Activated T-cell treated with anti-CD3 and anti-CD28 coated beads, Interleukin-2, amount 50 U/mL, for 1 hour (primary cell): ENCODE results near the gene GLP1R.
"Not testable (repeated sequence)": the region's sequence is repeated elsewhere in the genome, so short reads cannot be mapped to it uniquely, and the experiment has no call there.

Experiments used
- DNase-seq: peaks from one replicate; pipeline ENCODE4 v3.0.0-alpha.2; 2020

GLP1R gene

GRCh38 chr6:39088331-39088730 is 39.8 kb downstream of the GLP1R start:
- no peak for DNase-seq

DNA sequence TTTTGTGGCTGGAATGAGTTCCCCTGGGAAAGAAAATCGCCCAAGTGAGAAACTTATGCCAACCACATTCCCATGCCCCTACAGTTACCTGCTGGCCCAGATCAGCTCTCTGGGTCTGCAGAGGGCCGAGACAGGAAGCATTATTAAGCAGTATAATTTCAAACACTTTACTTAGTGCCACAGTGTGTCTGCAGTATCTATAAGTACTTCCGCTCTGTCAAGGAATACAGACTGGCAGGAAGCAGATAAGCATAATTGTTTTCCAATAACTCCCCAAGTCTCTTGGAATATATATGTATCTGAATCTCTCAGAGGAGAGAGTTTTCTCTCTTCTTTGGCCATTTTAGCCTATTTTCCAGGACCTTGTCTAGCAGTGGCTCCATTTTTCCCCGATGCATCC is 41.5 kb downstream of the GLP1R start:
- DNase-seq = no peak

GRCh38 chr6:39091220-39091619 is 42.6 kb downstream of the GLP1R start:
- no peak for DNase-seq

- no peak for DNase-seq
Observed at GRCh38 chr6:39092124-39092523, 43.5 kb downstream of the GLP1R start.

GRCh38 chr6:39093149-39093708 is 44.6 kb downstream of the GLP1R start:
- DNase-seq = no peak

GRCh38 chr6:39095578-39095977 is 47.0 kb downstream of the GLP1R start:
- DNase-seq = no peak

- no peak for DNase-seq
Observed at GRCh38 chr6:39100358-39100757, 51.8 kb downstream of the GLP1R start.

DNA sequence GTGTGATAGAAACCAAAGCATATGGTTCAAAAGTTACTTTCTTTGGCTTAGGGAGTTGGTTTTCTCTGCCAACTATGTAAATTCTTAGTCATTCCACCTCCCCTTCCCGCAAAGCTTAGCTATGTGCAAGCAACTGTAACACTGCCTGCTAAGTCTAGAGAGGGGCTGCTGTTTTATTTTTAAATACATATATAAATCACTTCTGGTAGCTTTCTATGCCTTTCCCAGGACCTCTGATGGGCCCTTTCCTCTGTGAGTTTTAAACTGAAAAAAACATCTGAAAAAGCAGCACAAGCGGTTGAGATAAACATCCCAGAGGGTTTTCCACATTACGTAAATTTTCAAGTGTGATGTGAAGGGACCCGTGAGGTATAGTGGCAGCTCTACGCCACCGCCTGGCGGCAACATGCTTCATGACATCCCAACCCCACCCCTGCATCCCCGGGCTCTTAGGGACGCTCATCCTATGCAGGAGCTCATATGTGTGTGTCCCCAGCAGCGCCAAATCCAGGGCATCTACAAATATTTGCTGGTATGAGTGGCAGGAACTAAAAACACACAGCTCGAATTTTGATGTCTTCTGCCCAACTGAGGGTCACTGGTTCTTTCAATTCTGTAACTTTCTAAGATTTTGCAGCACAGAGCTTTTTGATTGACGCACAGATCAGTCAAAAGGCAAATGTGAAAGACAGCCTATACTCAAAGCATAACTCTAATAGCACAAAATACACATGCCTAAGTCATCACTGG is 53.7 kb downstream of the GLP1R start:
- DNase-seq = no peak

DNA sequence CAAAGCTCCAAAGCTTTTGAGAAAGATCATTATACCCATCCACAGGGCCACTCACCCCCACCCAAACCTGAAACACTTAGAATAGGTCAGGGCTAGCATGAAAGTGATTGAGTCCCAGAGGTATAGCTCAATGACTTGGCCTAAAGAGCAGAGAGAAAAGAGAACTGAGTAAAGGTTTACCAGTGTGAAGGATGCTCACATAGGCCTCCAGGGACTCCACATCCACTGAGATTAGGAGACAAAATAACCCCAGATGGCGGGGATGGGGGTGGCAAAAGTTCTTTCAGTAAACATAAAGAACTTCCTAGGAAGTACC is 54.2 kb downstream of the GLP1R start:
- no peak for DNase-seq

- DNase-seq = no peak
Observed at GRCh38 chr6:39104528-39104927, 55.9 kb downstream of the GLP1R start.

- DNase-seq = no peak
Observed at GRCh38 chr6:39107034-39107433, 58.5 kb downstream of the GLP1R start.

DNA sequence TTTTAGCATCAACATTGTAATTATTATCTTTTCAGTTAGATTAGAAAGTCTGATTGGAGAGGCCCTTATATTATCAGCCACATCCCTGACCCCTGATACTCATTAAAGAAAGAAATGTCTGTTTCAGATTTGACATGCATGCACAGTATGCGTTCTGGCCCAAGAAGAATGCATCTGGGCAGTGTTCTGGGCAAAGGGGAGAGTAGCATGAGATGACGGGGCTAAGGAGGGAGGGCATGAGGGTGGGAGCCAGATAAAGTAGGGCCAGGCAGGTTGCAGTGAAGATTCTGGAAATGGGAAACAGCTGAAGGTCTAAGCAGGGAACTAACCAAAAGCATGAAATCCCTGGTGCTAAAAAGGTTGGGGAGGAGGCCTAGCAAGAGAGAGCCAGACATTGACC is 59.1 kb downstream of the GLP1R start:
- no peak for DNase-seq

DNA sequence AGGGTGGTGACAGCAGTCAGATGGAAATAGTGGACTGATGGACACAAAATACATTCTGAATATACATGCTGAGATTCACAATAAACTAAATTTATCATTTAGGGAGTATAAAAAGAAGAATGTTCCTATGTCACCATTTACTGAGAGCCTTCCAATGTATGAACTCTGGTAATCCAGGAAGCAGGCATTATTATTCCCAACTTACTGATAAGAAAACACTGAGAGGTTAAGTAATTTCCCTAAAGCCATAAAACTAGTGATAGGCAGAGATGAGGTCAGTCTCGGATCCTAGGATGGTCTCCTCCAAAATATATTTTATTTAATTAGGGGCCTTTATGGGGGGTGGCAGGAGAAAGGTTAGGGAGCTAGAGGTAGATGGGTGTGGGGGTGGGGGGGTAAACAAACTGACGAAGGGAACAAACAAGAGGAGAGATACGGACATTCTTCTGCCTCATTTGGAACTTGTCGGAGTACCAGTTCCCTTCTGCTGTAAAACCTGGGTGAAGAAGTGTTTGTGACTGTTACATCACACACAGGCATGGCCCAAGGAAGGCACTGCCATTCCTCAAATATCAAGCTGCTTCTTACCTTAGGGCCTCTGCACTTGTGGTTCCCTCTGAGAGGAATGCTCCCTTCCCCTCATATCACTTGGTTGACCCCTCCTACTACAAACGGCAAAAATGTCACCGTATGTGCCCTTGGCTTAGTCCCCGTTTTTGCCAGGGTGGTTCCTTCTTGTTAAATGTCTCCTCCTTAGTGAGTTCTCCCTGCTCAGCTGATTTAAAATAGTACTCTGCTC is 59.7 kb downstream of the GLP1R start:
- DNase-seq = no peak

GRCh38 chr6:39111280-39111679 is 62.7 kb downstream of the GLP1R start:
- no peak for DNase-seq

- DNase-seq = no peak
Observed at GRCh38 chr6:39113788-39114187, 65.2 kb downstream of the GLP1R start.

DNA sequence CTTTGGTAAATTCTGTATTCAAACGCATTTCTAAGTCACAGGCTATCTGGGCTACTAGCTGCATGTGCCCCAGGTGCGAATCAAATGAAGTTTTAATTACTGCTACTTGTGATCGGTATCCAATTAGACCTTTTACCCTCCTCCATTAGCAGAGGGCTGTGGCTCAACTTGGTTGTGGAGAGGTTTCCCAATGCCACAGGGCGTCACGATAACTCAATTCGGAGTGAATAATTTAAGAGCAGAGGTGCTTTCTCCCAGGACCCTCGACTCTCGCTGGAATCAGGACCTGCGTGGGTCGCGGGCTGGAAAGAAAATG is 65.8 kb downstream of the GLP1R start:
- DNase-seq = no peak

- peak; percentile 90 for DNase-seq
Observed at GRCh38 chr6:39114704-39115599, 66.4 kb downstream of the GLP1R start, which contains the start of gene SAYSD1. SAYSD1 (minus strand) TSS chr6:39115186; CDS start chr6:39115089, 97 bp downstream.

DNA sequence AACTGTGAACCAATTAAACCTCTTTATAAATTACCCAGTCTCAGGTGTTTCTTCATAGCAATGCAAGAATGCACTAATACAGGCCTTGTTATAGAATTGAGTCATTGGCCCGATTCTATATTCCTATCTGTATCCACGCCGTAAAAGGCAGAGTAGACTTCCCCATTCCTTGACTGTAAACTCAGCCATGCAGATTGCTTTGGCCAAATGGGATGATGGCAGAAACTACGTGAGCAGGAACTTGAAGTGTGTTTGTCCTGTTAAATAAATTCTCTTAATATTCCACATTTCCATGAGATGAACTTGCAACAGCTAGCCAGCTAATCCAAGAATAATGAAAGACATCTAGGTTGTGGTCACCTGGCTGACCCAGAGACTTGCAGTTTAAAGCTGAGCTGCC is 70.3 kb downstream of the GLP1R start:
- DNase-seq = no peak

DNA sequence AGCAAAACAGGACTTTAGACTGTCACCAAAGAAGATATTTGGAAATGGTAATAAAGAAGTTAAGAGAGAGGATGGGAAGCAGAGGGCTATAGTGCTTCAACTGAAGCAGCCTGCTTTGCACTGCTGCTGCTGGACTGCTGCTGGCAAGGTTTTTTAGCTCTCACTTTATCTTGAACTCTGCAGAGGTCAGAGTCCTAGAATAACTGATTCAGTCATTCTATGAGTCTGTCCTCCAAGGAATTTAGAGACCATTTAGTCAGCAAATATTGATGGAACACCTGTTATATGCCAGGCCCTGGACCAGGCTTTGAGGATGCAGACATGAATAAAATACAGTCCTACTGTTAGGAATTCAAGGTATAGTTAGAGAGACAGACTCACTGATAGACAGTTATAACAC is 75.5 kb downstream of the GLP1R start:
- DNase-seq = no peak

GRCh38 chr6:39128106-39128505 is 79.5 kb downstream of the GLP1R start:
- no peak for DNase-seq

- no peak for DNase-seq
Observed at GRCh38 chr6:39128832-39129231, 80.3 kb downstream of the GLP1R start.

DNA sequence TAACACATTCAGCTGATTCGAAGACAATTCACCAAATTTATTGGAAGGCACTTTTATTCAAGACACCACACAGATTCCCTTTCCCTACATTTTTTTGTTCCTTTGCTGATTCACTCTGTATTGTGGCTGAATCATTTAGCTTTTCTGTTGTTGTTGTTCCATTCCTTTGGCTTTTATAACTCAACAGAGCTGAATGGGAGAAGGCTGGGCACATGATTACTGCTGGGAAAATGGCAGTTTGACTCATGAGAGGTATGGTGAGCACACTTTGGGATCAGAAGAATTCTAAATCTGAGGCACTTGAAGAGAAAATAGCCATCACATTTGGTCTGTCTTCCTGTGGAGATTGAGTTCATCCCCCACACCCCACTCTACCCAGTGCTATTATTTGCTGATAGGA is 82.1 kb downstream of the GLP1R start:
- DNase-seq = no peak

- not testable (repeated sequence) for DNase-seq
Observed at GRCh38 chr6:39134761-39135160, 86.2 kb downstream of the GLP1R start.
